NCI-H82 treated with DMSO at 0.1 percent for 48 hours (cell line): ENCODE measurements around the gene TMEM163.
"Not testable (repeated sequence)": the region's sequence is repeated elsewhere in the genome, so short reads cannot be mapped to it uniquely, and the experiment has no call there.

Experiments
- DNase-seq: peaks from one replicate; lab custom pipeline; 2025; ENCODE audit not compliant: unreplicated experiment; lab: John Stamatoyannopoulos, UW

TMEM163 gene

GRCh38 chr2:134539981-134540380, 178.8 kb downstream of the TMEM163 start:
- no peak for DNase-seq

GRCh38 chr2:134537702-134538101, 181.1 kb downstream of the TMEM163 start:
- DNase-seq = no peak

GRCh38 chr2:134537121-134537520, 181.7 kb downstream of the TMEM163 start:
- DNase-seq = no peak

GRCh38 chr2:134536296-134536695, 182.5 kb downstream of the TMEM163 start:
- DNase-seq = no peak

- no peak for DNase-seq
Measured at GRCh38 chr2:134532537-134532936, 186.3 kb downstream of the TMEM163 start.

- no peak for DNase-seq
Measured at GRCh38 chr2:134527381-134527780, 191.4 kb downstream of the TMEM163 start.

- DNase-seq = peak; percentile 82
Measured at GRCh38 chr2:134522496-134523455, 196.0 kb downstream of the TMEM163 start.

- DNase-seq = no peak
Measured at GRCh38 chr2:134518101-134518500, 200.7 kb downstream of the TMEM163 start.

GRCh38 chr2:134515137-134515536, 203.7 kb downstream of the TMEM163 start:
- DNase-seq = no peak

- DNase-seq = no peak
Measured at GRCh38 chr2:134513465-134513804, 205.4 kb downstream of the TMEM163 start.

- no peak for DNase-seq
Measured at GRCh38 chr2:134512734-134513464, 205.9 kb downstream of the TMEM163 start.

- DNase-seq = no peak
Measured at GRCh38 chr2:134508391-134508790, 210.4 kb downstream of the TMEM163 start.

GRCh38 chr2:134507697-134508096, 211.1 kb downstream of the TMEM163 start:
- no peak for DNase-seq

- DNase-seq = not testable (repeated sequence)
Measured at GRCh38 chr2:134507159-134507558, 211.6 kb downstream of the TMEM163 start.

- no peak for DNase-seq
Measured at GRCh38 chr2:134505446-134505845, 213.4 kb downstream of the TMEM163 start.

- no peak for DNase-seq
Measured at GRCh38 chr2:134504586-134505336, 214.0 kb downstream of the TMEM163 start.

GRCh38 chr2:134502104-134502503, 216.7 kb downstream of the TMEM163 start:
- no peak for DNase-seq

- DNase-seq = no peak
Measured at GRCh38 chr2:134501476-134502091, 217.2 kb downstream of the TMEM163 start.

- no peak for DNase-seq
Measured at GRCh38 chr2:134500211-134500935, 218.4 kb downstream of the TMEM163 start.

GRCh38 chr2:134499307-134499926, 219.4 kb downstream of the TMEM163 start:
- no peak for DNase-seq
